ENCODE data around the gene PRR18. TPM values are rescaled to one million over a fixed set of nuclear protein-coding genes. Genes with fewer than 3 reads are reported as not detected.

PRR18 gene
- total and polyA plus RNA-seq, 2 of the 13 experiments (the other 11 are each of a cell fraction or from before 2014, with no cell fraction given): 0.04 TPM

DNA sequence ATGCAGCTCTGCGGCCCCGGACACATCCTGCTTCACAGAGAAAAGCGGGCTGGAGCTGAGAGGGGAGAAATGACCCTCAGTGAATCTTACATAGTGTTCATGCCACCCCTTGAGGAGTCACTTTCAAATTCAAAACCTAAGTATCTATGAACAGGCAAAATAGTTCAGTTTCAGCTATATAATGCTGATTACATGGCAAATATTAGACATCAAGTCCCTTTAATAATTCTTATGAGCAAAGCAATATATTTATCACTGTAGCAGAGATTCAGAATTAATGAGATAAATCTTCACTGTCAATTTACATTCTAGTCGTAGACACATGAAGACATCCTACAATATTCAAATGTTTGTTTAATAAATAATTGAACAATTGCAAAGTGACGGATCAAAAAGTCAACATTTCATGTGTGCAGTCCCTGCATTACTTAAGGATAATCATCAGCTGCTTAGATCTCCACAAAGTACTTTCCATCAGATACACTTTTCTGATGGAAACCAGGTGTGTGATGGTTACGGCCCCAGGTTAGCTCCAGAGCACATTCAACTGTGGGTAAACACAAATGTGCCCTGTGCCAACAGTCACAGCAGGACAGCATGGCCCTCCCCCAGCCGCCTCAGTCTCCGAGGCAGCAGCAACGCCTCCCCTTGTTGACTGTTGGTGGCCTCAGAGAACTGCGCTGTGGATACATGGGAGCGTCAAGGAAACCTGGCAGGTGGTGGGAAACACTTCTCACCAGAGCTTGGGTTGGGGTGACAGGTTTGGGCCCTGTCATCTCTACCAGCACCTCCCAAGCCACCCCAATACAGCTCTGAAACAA lies 787 bp upstream of the PRR18 start (continued):
- peak; percentile 60; the same call in 1 of the 2 replicates for TF ChIP-seq EZH2 (conservative IDR thresholded peaks at IDR 0.05; ENCODE audit: low read depth, low read length)
- peak; percentile 18; the same call in 1 of the 2 replicates for TF ChIP-seq ZNF768 (CRISPR knock-in tag; IDR thresholded peaks at IDR 0.05)
- TF ChIP-seq ASH2L (IDR thresholded peaks at IDR 0.05; ENCODE audit: insufficient read length, low read depth, low read length): no peak
- TF ChIP-seq SOX6 (IDR thresholded peaks at IDR 0.05): no peak
- peak; percentile 22; the same call in 1 of the 2 replicates for TF ChIP-seq SOX6 (CRISPR knock-in tag; IDR thresholded peaks at IDR 0.05)
- peak; percentile 28; the same call in 1 of the 2 replicates for TF ChIP-seq SALL1 (CRISPR knock-in tag; IDR thresholded peaks at IDR 0.05)

DNA sequence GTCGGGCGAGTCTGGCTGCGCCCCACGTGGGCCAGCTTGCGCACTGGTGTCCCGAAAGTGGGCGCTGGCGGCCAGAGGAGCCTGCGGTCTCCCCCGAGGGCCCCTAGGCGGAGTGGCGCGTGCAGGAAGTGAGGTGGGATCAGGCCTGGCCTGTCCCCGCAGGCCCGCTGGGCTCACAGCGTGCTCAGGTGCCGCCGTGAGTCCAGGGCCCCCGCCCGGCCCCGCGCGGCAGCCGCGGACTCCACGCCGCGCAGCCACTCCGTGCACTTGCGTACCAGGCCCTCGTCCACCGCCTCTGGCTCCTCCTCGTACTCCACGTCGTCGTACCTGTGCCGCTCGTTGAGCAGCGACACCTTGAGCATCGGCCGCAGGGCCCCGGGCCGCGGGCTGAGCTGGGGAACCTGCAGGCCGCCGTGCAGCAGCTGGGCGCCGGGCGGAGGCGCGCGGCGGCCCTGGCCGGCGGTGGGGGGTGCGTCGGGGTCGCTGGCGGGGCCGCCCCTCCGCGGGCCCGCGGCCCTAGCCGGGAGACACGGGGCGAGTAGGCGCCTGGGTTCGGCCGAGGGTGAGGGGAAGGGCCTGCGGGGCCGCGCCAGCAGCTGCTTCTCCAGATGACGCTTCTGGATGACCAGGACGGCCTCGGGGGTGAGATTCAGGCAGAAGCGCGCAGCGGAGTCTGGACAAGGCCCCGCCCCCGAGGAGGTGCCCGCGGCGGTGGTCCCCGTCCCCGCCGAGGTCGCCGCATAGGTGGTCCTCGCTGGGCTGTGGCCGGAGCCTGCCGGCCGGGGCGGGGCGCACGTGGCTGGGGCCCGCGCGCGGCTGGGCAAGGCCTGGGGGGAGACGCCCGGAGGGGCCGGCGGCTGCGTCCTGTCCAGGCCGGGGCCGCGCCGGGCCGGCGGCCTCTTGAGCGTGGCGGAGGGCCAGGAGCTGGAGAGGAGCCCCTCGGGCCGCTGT lies 835 bp downstream of the PRR18 start:
- WGBS (ENCODE audit: low lambda C conversion rate): 86% methylated on average over 81 of the region's 115 CpGs
- DNase-seq (ENCODE audit: low spot score) (no peak), ATAC-seq (peak; percentile 47), FAIRE-seq (no peak)
- BruUV-seq (replicated peaks): no TSS peak
- peak overlapping the region; percentile 90 for H3K4me2 ChIP-seq (ENCODE audit: low read depth, low read length)
- H3K79me2 ChIP-seq (ENCODE audit: insufficient read depth, low read length): no peaks in the 10 kb centered on the region
- CTCF ChIA-PET (ENCODE audit: low intra/inter-chr PET ratio, low total read pairs): no interaction called here
- intact Hi-C loops (cut with micrococcal nuclease; ENCODE audit: unreplicated experiment) (no loop called here), in situ Hi-C loops (cut with HindIII; ENCODE audit: extremely low pct_ligation_motif_present, low pct_unique_long_range_greater_than_20kb) (no loop called here)
- peaks cover 32% of the 10 kb centered on the region for H3K4me1 ChIP-seq (ENCODE audit: insufficient read depth, low read length)
- H3K27ac ChIP-seq (ENCODE audit: extremely low read length, insufficient read depth, low read length): no peak overlapping the region
- H3K27me3 ChIP-seq (ENCODE audit: control insufficient read depth in 1 of 2, insufficient read depth in 2 of 2, low read length in 2 of 2): peaks cover 13 to 58% of the 10 kb centered on the region in 2 experiments; a peak in 4 of 5 replicates
- no peak overlapping the region; the same call in 1 of the 2 replicates for H3K9ac ChIP-seq (ENCODE audit: insufficient read depth, low read depth, low read length)
- no peaks in the 10 kb centered on the region for H3K36me3 ChIP-seq (replicated peaks in 1 of 2; ENCODE audit: control insufficient read depth in 1 of 2, insufficient read depth in 2 of 2, low read length in 2 of 2)
- TF ChIP-seq ZBTB38 (CRISPR knock-in tag; IDR thresholded peaks at IDR 0.05): peak; percentile 17; the same call in 1 of the 2 replicates
- 0 out of 2 replicates have a peak, but pooled peaks have one; percentile 16 for TF ChIP-seq MTA1 (CRISPR knock-in tag; IDR thresholded peaks at IDR 0.05; ENCODE audit: borderline replicate concordance)
- TF ChIP-seq HOXA3 (CRISPR knock-in tag; IDR thresholded peaks at IDR 0.05): peak; percentile 51; the same call in 1 of the 2 replicates
- no peak for TF ChIP-seq ZNF446 (CRISPR knock-in tag; IDR thresholded peaks at IDR 0.05)
- H2AFZ ChIP-seq (ENCODE audit: low read length): no peak overlapping the region
- H3K9me3 ChIP-seq (ENCODE audit: low read length): no peaks in the 10 kb centered on the region
- peak overlapping the region; percentile 56 to 79 (median 76); a peak in 4 of 6 replicates for H3K4me3 ChIP-seq (replicated peaks in 1 of 3; ENCODE audit: insufficient read depth in 1 of 3, low read depth in 2 of 3, low read length in 3 of 3)
- POLR2A ChIA-PET: interaction anchor here (0.6 to 1.4 kb wide), 2 partner anchors 88 to 92 kb away, joined by 3 read pairs; no protein-coding TSS in a partner anchor
- H4K20me1 ChIP-seq (ENCODE audit: insufficient read depth, low read length): no peaks in the 10 kb centered on the region

All from HepG2 (cell line).